ENCODE measurements around the gene PTBP1.

DNA sequence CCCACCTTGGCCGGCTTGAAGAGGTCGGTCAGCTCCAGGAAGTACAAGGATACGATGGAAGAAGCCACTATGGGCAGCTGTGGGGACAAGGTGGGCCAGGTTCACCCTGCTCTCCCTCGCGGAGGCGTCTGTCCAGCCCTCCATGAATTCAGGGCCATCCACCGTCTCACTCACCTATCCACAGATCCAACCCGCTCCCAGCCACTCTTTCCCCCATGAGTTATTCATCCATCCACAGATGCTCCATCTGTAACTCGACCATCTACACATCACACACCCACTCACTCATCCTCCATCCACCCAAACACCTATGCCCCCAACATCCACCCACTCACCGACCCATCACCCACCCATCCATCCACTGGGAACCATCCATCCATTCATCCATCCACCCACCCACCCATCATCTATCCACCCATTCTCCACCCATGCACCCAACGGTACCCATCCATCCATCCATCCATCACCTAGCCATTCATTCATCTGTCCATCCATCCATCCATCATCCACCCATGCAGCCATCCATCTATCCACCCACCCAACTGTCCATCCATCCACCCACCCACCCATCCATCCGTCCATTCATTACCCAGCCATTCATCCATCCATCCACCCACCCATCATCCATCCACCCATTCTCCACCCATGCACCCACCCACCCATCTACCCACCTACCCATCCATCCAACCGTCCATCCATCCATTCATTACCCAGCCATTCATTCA, 18.7 kb downstream of the PTBP1 start:
- TF ChIP-seq, protein P1, sequence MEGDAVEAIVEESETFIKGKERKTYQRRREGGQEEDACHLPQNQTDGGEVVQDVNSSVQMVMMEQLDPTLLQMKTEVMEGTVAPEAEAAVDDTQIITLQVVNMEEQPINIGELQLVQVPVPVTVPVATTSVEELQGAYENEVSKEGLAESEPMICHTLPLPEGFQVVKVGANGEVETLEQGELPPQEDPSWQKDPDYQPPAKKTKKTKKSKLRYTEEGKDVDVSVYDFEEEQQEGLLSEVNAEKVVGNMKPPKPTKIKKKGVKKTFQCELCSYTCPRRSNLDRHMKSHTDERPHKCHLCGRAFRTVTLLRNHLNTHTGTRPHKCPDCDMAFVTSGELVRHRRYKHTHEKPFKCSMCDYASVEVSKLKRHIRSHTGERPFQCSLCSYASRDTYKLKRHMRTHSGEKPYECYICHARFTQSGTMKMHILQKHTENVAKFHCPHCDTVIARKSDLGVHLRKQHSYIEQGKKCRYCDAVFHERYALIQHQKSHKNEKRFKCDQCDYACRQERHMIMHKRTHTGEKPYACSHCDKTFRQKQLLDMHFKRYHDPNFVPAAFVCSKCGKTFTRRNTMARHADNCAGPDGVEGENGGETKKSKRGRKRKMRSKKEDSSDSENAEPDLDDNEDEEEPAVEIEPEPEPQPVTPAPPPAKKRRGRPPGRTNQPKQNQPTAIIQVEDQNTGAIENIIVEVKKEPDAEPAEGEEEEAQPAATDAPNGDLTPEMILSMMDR (IDR thresholded peaks at IDR 0.05; ENCODE audit: low read depth, low read length) = no peak
- TF ChIP-seq MAX (IDR thresholded peaks at IDR 0.05; ENCODE audit: low read depth, low read length) = no peak
- TF ChIP-seq POLR2A (IDR thresholded peaks at IDR 0.05; ENCODE audit: extremely low read depth, insufficient read length) = no peak
- no peak for TF ChIP-seq MYC (IDR thresholded peaks at IDR 0.05; ENCODE audit: low read depth, low read length)
